Measurements from ENCODE around the gene ARHGEF11. TPM values are rescaled to one million over a fixed set of nuclear protein-coding genes. Genes with fewer than 3 reads are reported as not detected.

Gene ARHGEF11
- total and polyA plus RNA-seq, 2 donors (not counting 1 experiment from before 2014, with no cell fraction given) = 1.0 to 4.6 TPM

GRCh38 chr1:156885880-156886355 is 159.6 kb downstream of the ARHGEF11 start:
- ChIA-PET CTCF (interaction anchor here (1.8 kb wide), 1 partner anchor 197 kb away, joined by 6 read pairs; no protein-coding TSS in a partner anchor), POLR2A (no interaction called here)
- Histone ChIP-seq H3K79me2 (ENCODE audit: control insufficient read depth, insufficient read depth, low read length) (no peaks in the 10 kb centered on the region), H3K27me3 (replicated peaks in 1 of 4; ENCODE audit: control extremely low read depth in 1 of 4, control insufficient read depth in 3 of 4, insufficient read depth in 4 of 4, low read length in 3 of 4) (peaks cover 0 to 53% (median 9%) of the 10 kb centered on the region in 4 experiments), H3K27ac (ENCODE audit: low read length in 2 of 2) (no peak overlapping the region), H4K20me1 (ENCODE audit: control insufficient read depth, insufficient read depth, low read length, poor library complexity, severe bottlenecking) (no peaks in the 10 kb centered on the region), H2AFZ (ENCODE audit: insufficient read depth, low read depth, low read length, poor library complexity, severe bottlenecking) (no peak overlapping the region), H3K4me2 (replicated peaks; ENCODE audit: low read depth, low read length, poor library complexity, severe bottlenecking) (no peak overlapping the region), H3K9me3 (ENCODE audit: control extremely low read depth in 1 of 3, control insufficient read depth in 2 of 3, insufficient read depth in 1 of 3, low read length in 2 of 3) (no peaks in the 10 kb centered on the region), H3K4me1 (ENCODE audit: control insufficient read depth in 2 of 2, insufficient read depth in 2 of 2, low read length in 2 of 2) (no peaks in the 10 kb centered on the region), H3K9ac (ENCODE audit: low read length) (no peak overlapping the region), H3K4me3 (ENCODE audit: control extremely low read depth in 1 of 5, extremely low read depth in 1 of 5, insufficient read depth in 1 of 5, low read depth in 2 of 5, low read length in 4 of 5) (no peak overlapping the region), H3K36me3 (replicated peaks in 1 of 2; ENCODE audit: control extremely low read depth in 1 of 2, control insufficient read depth in 1 of 2, extremely low read depth in 1 of 2, insufficient read depth in 2 of 2, low read length in 1 of 2) (no peaks in the 10 kb centered on the region)
- peaks cover 3% of the 10 kb centered on the region for H3K4me1 Mint-ChIP-seq
- DNase-seq (no peak), ATAC-seq (ENCODE audit: low read depth) (no peak)
- TF ChIP-seq CTCF (IDR thresholded peaks at IDR 0.05) (no peak), EZH2 (IDR thresholded peaks at IDR 0.05; ENCODE audit: borderline replicate concordance, insufficient read depth, low read depth, low read length, poor library complexity, severe bottlenecking) (no peak)
- peaks cover 62% of the 10 kb centered on the region for H3K27me3 Mint-ChIP-seq
- intact Hi-C loops (cut with micrococcal nuclease) = no loop called here
- H3K27ac Mint-ChIP-seq = no peak overlapping the region
- H3K4me3 Mint-ChIP-seq = no peak overlapping the region
- H3K9me3 Mint-ChIP-seq (ENCODE audit: insufficient read depth) = no peaks in the 10 kb centered on the region
- WGBS (ENCODE audit: insufficient coverage) = 74% methylated on average over 5 of the region's 13 CpGs

GRCh38 chr1:156885314-156885713 is 160.2 kb downstream of the ARHGEF11 start:
- H3K4me1 ChIP-seq (ENCODE audit: control insufficient read depth in 2 of 2, insufficient read depth in 2 of 2, low read length in 2 of 2) = no peaks in the 10 kb centered on the region
- no peaks in the 10 kb centered on the region for H3K9me3 ChIP-seq (ENCODE audit: control extremely low read depth in 1 of 3, control insufficient read depth in 2 of 3, insufficient read depth in 1 of 3, low read length in 2 of 3)
- no peak overlapping the region for H3K4me3 ChIP-seq (ENCODE audit: control extremely low read depth in 1 of 5, extremely low read depth in 1 of 5, insufficient read depth in 1 of 5, low read depth in 2 of 5, low read length in 4 of 5)
- WGBS (ENCODE audit: insufficient coverage) = no CpG with 5 or more reads among the region's 1 CpG
- ChIA-PET CTCF (interaction anchor here (1.8 kb wide), 1 partner anchor 196 kb away, joined by 6 read pairs; no protein-coding TSS in a partner anchor), POLR2A (no interaction called here)
- Mint-ChIP-seq H3K9me3 (ENCODE audit: insufficient read depth) (no peaks in the 10 kb centered on the region), H3K27me3 (peaks cover 63% of the 10 kb centered on the region), H3K4me1 (peaks cover 3% of the 10 kb centered on the region), H3K27ac (no peak overlapping the region), H3K4me3 (no peak overlapping the region)
- H3K36me3 ChIP-seq (replicated peaks in 1 of 2; ENCODE audit: control extremely low read depth in 1 of 2, control insufficient read depth in 1 of 2, extremely low read depth in 1 of 2, insufficient read depth in 2 of 2, low read length in 1 of 2) = no peaks in the 10 kb centered on the region
- H4K20me1 ChIP-seq (ENCODE audit: control insufficient read depth, insufficient read depth, low read length, poor library complexity, severe bottlenecking) = no peaks in the 10 kb centered on the region
- intact Hi-C loops (cut with micrococcal nuclease) = no loop called here
- ATAC-seq (ENCODE audit: low read depth) (no peak), DNase-seq (no peak)
- H2AFZ ChIP-seq (ENCODE audit: insufficient read depth, low read depth, low read length, poor library complexity, severe bottlenecking) = no peak overlapping the region
- H3K27ac ChIP-seq (ENCODE audit: low read length in 2 of 2) = no peak overlapping the region
- no peak for TF ChIP-seq CTCF (IDR thresholded peaks at IDR 0.05)
- no peak for TF ChIP-seq EZH2 (IDR thresholded peaks at IDR 0.05; ENCODE audit: borderline replicate concordance, insufficient read depth, low read depth, low read length, poor library complexity, severe bottlenecking)
- H3K9ac ChIP-seq (ENCODE audit: low read length) = no peak overlapping the region
- no peak overlapping the region for H3K4me2 ChIP-seq (replicated peaks; ENCODE audit: low read depth, low read length, poor library complexity, severe bottlenecking)
- no peaks in the 10 kb centered on the region for H3K79me2 ChIP-seq (ENCODE audit: control insufficient read depth, insufficient read depth, low read length)
- peaks cover 0 to 53% (median 8%) of the 10 kb centered on the region in 4 experiments for H3K27me3 ChIP-seq (replicated peaks in 1 of 4; ENCODE audit: control extremely low read depth in 1 of 4, control insufficient read depth in 3 of 4, insufficient read depth in 4 of 4, low read length in 3 of 4)

Small RNA genes lying within 50 kb of the gene (small RNA-seq; reads per million reads assigned to genes)
- gene MIR765 (ENCODE audit: insufficient read length, low read depth, low replicate concordance) = not detected
- not detected for gene RN7SL612P (ENCODE audit: insufficient read length, low read depth, low replicate concordance)

Other genes with a start within 250 kb of the ARHGEF11 start
- 2.1 and 3.9 TPM in 2 replicates for gene SH2D2A, start 228.9 kb downstream of the ARHGEF11 start, total RNA-seq
- gene SH2D2A, start 228.9 kb downstream of the ARHGEF11 start, polyA plus RNA-seq = 0.73 and 1.0 TPM in 2 replicates
- not detected in 2 replicates for gene INSRR, start 186.6 kb downstream of the ARHGEF11 start, total RNA-seq
- gene INSRR, start 186.6 kb downstream of the ARHGEF11 start, polyA plus RNA-seq = not detected in 2 replicates
- gene NTRK1, start 184.9 kb downstream of the ARHGEF11 start, total RNA-seq = not detected in 2 replicates
- gene NTRK1, start 184.9 kb downstream of the ARHGEF11 start, polyA plus RNA-seq = not detected in 2 replicates
- gene PEAR1, start 152.0 kb downstream of the ARHGEF11 start, total RNA-seq = not detected in 2 replicates
- 0.03 and 0.09 TPM in 2 replicates for gene PEAR1, start 152.0 kb downstream of the ARHGEF11 start, polyA plus RNA-seq
- gene LRRC71, start 125.1 kb downstream of the ARHGEF11 start, total RNA-seq = not detected in 2 replicates
- not detected in 2 replicates for gene LRRC71, start 125.1 kb downstream of the ARHGEF11 start, polyA plus RNA-seq
- not detected in 2 replicates for gene ETV3L, start 54.1 kb upstream of the ARHGEF11 start, total RNA-seq
- not detected in 2 replicates for gene ETV3L, start 54.1 kb upstream of the ARHGEF11 start, polyA plus RNA-seq
- gene ETV3, start 92.7 kb upstream of the ARHGEF11 start, total RNA-seq = 34.1 and 35.9 TPM in 2 replicates
- 16.7 and 30.2 TPM in 2 replicates for gene ETV3, start 92.7 kb upstream of the ARHGEF11 start, polyA plus RNA-seq

Data from B cell (primary cell).